K562 (cell line): ENCODE measurements around the gene NUP98. TPM values are rescaled to one million over a fixed set of nuclear protein-coding genes. Genes with fewer than 3 reads are reported as not detected.
A peak's percentile ranks its signal among the peaks of the same experiment; 100 is the strongest.

Experiments
- CBFB ChIP-seq: sonication (generic); formaldehyde crosslinking; IDR thresholded peaks from 2 replicates; pipeline ENCODE4 v1.4.0; 2020; ENCODE audit warnings: mild to moderate bottlenecking, missing genetic modification reagents
- COPS2 ChIP-seq: fragments of 450-650 bp; conservative IDR thresholded peaks from 2 replicates; pipeline ENCODE4 v1.6.1; 2016; ENCODE audit warnings: mild to moderate bottlenecking, moderate library complexity
- CREB1 ChIP-seq, 2 experiments: sonication (generic) in 1 of 2; formaldehyde crosslinking in 1 of 2; IDR thresholded peaks; 2 replicates each; pipeline versions ENCODE4 v1.6.1 to v1.8.0; 2012 to 2022; ENCODE audit warnings: inconsistent platforms in 1 of 2, mild to moderate bottlenecking in 1 of 2, missing genetic modification reagents in 1 of 2, moderate library complexity in 1 of 2
- ETS2 ChIP-seq: IDR thresholded peaks from 2 replicates; pipeline ENCODE4 v1.6.1; 2016; ENCODE audit warnings: borderline replicate concordance, missing genetic modification characterization, mild to moderate bottlenecking, moderate library complexity, missing compliant biosample characterization; ENCODE audit not compliant: poor library complexity, severe bottlenecking
- HEY1 ChIP-seq: fragments of 250-450 bp; sonication (Bioruptor Pico); IDR thresholded peaks from 2 replicates; pipeline ENCODE4 v1.5.0; 2020; ENCODE audit warnings: mild to moderate bottlenecking, moderate library complexity, borderline replicate concordance
- HNRNPK ChIP-seq: fragments of 200-400 bp; formaldehyde crosslinking; IDR thresholded peaks from one replicate; pipeline ENCODE4 v1.6.1; 2018; ENCODE audit warnings: mild to moderate bottlenecking, low read depth, low read length; ENCODE audit not compliant: poor library complexity, severe bottlenecking
- PRMT5 ChIP-seq: sonication (generic); formaldehyde crosslinking; IDR thresholded peaks from 2 replicates; pipeline ENCODE4 v1.5.0; 2020; ENCODE audit warnings: missing genetic modification reagents
- RUNX1 ChIP-seq: sonication (generic); IDR thresholded peaks from 2 replicates; pipeline ENCODE4 v1.6.1; 2016; ENCODE audit warnings: antibody characterized with exemption, low read depth
- SMAD3 ChIP-seq: fragments of 450-650 bp; formaldehyde crosslinking; conservative IDR thresholded peaks from 2 replicates; pipeline ENCODE4 v1.4.0; 2020; ENCODE audit warnings: mild to moderate bottlenecking
- TAF1 ChIP-seq: IDR thresholded peaks from 2 replicates; pipeline ENCODE4 v1.6.1; 2011; ENCODE audit warnings: mild to moderate bottlenecking, low read length, moderate library complexity; ENCODE audit not compliant: insufficient read depth, control insufficient read depth, severe bottlenecking; ENCODE audit errors: extremely low read depth
- XRCC5 ChIP-seq: fragments of 200-400 bp; formaldehyde crosslinking; IDR thresholded peaks from 2 replicates; pipeline ENCODE4 v1.6.1; 2017; ENCODE audit warnings: low read depth, mild to moderate bottlenecking, low read length
- ZNF431 ChIP-seq: sonication (generic); formaldehyde crosslinking; IDR thresholded peaks from 2 replicates; pipeline ENCODE4 v1.8.0; 2022; ENCODE audit warnings: mild to moderate bottlenecking, missing genetic modification reagents
- ZNF449 ChIP-seq: fragments of 250-450 bp; sonication (Bioruptor Pico); IDR thresholded peaks from 2 replicates; pipeline ENCODE4 v1.8.0; 2022; ENCODE audit warnings: moderate library complexity, mild to moderate bottlenecking, inconsistent platforms
- polyA plus RNA-seq, 8 experiments: library from polyadenylated mRNA; depleted of rRNA in 4 of 8; stranded (reverse) in 5 of 8; unstranded in 3 of 8; fragments of >200 nt; fragmentation: Nextera tagmentation in 2 of 8; fragmentation: Illumina TruSeq in 1 of 8; extraction: Ambion mirVana in 2 of 8; extraction: Trizol in 1 of 8; gene quantifications; 2 replicates each; pipeline versions ENCODE4 v1.2.1 to v1.2.3, GENCODE V29; 2011 to 2014; ENCODE audit warnings: inconsistent platforms in 1 of 8, missing spikeins in 1 of 8
- total RNA-seq, 7 experiments: library from RNA; depleted of rRNA in 6 of 7; stranded (reverse); fragments of >200 nt in 6 of 7; fragmentation: Illumina TruSeq in 2 of 7; extraction: Trizol in 2 of 7; gene quantifications; 2 replicates each; pipeline versions ENCODE4 v1.2.1 to v1.2.3, GENCODE V29; 2011 to 2021; ENCODE audit warnings: low replicate concordance in 1 of 7
- TF ChIP-seq, protein P1 (sequence below), 2 experiments: fragments of 450-650 bp in 1 of 2; sonication (generic) in 1 of 2; formaldehyde crosslinking; conservative IDR thresholded peaks; 2 replicates each; pipeline versions ENCODE4 v1.4.0 to v1.8.1; 2020 to 2022; ENCODE audit warnings: mild to moderate bottlenecking in 1 of 2, missing genetic modification reagents in 1 of 2
- TF ChIP-seq, protein P2 (sequence below), 2 experiments: IDR thresholded peaks; 2 replicates each; pipeline ENCODE4 v1.6.1; 2012; ENCODE audit warnings: improper control_type of control experiment in 2 of 2, low read depth in 2 of 2, low read length in 2 of 2, borderline replicate concordance in 1 of 2
- TF ChIP-seq, protein P3 (sequence below): fragments of 250-450 bp; sonication (Bioruptor Pico); IDR thresholded peaks from 2 replicates; pipeline ENCODE4 v1.8.0; 2022; ENCODE audit warnings: moderate library complexity, mild to moderate bottlenecking, inconsistent platforms
- TF ChIP-seq, protein P4 (sequence below), 3 experiments: IDR thresholded peaks in 2 of 3; conservative IDR thresholded peaks in 1 of 3; 2 replicates each; pipeline ENCODE4 v1.5.1; 2011 to 2012; ENCODE audit warnings: low read length in 3 of 3, mild to moderate bottlenecking in 3 of 3, control low read depth in 2 of 3, improper control_type of control experiment in 1 of 3, inconsistent platforms in 1 of 3, low read depth in 1 of 3, mixed read lengths in 1 of 3, moderate library complexity in 1 of 3; ENCODE audit not compliant: insufficient read depth in 2 of 3

The NUP98 gene
- total and polyA plus RNA-seq, 9 of the 15 experiments (the other 6 are each of a cell fraction or from before 2014, with no cell fraction given): 45.1 to 196 (median 130) TPM

- TF ChIP-seq HEY1 (CRISPR knock-in tag) (no peak), ETS2 (tag) (no peak), COPS2 (no peak), XRCC5 (no peak), PRMT5 (no peak), TAF1 (peak; percentile 24), CREB1 (IDR thresholded peaks at IDR 0.05) (no peak), CREB1 (CRISPR knock-in tag; IDR thresholded peaks at IDR 0.05) (no peak), SMAD3 (CRISPR knock-in tag) (no peak), RUNX1 (no peak), HNRNPK (no peak), CBFB (CRISPR knock-in tag) (no peak), ZNF431 (CRISPR knock-in tag) (peak; percentile 18; the same call in 1 of the 2 replicates), ZNF449 (CRISPR knock-in tag) (no peak)
- TF ChIP-seq, protein P1, sequence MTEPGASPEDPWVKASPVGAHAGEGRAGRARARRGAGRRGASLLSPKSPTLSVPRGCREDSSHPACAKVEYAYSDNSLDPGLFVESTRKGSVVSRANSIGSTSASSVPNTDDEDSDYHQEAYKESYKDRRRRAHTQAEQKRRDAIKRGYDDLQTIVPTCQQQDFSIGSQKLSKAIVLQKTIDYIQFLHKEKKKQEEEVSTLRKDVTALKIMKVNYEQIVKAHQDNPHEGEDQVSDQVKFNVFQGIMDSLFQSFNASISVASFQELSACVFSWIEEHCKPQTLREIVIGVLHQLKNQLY (CRISPR knock-in tag; conservative IDR thresholded peaks at IDR 0.05): no peak
- TF ChIP-seq, protein P2, sequence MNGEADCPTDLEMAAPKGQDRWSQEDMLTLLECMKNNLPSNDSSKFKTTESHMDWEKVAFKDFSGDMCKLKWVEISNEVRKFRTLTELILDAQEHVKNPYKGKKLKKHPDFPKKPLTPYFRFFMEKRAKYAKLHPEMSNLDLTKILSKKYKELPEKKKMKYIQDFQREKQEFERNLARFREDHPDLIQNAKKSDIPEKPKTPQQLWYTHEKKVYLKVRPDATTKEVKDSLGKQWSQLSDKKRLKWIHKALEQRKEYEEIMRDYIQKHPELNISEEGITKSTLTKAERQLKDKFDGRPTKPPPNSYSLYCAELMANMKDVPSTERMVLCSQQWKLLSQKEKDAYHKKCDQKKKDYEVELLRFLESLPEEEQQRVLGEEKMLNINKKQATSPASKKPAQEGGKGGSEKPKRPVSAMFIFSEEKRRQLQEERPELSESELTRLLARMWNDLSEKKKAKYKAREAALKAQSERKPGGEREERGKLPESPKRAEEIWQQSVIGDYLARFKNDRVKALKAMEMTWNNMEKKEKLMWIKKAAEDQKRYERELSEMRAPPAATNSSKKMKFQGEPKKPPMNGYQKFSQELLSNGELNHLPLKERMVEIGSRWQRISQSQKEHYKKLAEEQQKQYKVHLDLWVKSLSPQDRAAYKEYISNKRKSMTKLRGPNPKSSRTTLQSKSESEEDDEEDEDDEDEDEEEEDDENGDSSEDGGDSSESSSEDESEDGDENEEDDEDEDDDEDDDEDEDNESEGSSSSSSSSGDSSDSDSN (IDR thresholded peaks at IDR 0.05; ENCODE audit: borderline replicate concordance in 1 of 2, low read depth in 2 of 2, low read length in 2 of 2): peak in 1 of 2 experiments; percentile 82; a peak in 2 of 4 replicates
- TF ChIP-seq, protein P3, sequence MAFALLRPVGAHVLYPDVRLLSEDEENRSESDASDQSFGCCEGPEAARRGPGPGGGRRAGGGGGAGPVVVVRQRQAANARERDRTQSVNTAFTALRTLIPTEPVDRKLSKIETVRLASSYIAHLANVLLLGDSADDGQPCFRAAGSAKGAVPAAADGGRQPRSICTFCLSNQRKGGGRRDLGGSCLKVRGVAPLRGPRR (CRISPR knock-in tag): no peak
- TF ChIP-seq, protein P4, sequence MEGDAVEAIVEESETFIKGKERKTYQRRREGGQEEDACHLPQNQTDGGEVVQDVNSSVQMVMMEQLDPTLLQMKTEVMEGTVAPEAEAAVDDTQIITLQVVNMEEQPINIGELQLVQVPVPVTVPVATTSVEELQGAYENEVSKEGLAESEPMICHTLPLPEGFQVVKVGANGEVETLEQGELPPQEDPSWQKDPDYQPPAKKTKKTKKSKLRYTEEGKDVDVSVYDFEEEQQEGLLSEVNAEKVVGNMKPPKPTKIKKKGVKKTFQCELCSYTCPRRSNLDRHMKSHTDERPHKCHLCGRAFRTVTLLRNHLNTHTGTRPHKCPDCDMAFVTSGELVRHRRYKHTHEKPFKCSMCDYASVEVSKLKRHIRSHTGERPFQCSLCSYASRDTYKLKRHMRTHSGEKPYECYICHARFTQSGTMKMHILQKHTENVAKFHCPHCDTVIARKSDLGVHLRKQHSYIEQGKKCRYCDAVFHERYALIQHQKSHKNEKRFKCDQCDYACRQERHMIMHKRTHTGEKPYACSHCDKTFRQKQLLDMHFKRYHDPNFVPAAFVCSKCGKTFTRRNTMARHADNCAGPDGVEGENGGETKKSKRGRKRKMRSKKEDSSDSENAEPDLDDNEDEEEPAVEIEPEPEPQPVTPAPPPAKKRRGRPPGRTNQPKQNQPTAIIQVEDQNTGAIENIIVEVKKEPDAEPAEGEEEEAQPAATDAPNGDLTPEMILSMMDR (IDR thresholded peaks at IDR 0.05 in 2 of 3, conservative IDR thresholded peaks at IDR 0.05 in 1 of 3; ENCODE audit: insufficient read depth in 2 of 3, low read depth in 1 of 3, low read length in 3 of 3): no peak
These were observed 155.0 kb downstream of the NUP98 start (continued) for GRCh38 chr11:3642071-3642951.
